Ovary (tissue), 3 donors: ENCODE data around the gene AUTS2.

Experiments
- POLR2A ChIP-seq: fragments of 450-650 bp; IDR thresholded peaks from one replicate; pipeline ENCODE4 v1.6.1; 2017; ENCODE audit warnings: antibody characterized with exemption, mild to moderate bottlenecking, moderate library complexity
- TF ChIP-seq, protein P1 (sequence below), 3 donors: fragments of 450-650 bp in 2 of 3; fragments of 200-600 bp in 1 of 3; IDR thresholded peaks; one replicate each; pipeline versions ENCODE4 v1.5.1 to v1.8.0; 2016 to 2022; ENCODE audit warnings: antibody characterized with exemption in 3 of 3, mild to moderate bottlenecking in 1 of 3
- donor health status: DM: no; HTN: no; CAD: no.

- no peak for TF ChIP-seq POLR2A
- TF ChIP-seq, protein P1, sequence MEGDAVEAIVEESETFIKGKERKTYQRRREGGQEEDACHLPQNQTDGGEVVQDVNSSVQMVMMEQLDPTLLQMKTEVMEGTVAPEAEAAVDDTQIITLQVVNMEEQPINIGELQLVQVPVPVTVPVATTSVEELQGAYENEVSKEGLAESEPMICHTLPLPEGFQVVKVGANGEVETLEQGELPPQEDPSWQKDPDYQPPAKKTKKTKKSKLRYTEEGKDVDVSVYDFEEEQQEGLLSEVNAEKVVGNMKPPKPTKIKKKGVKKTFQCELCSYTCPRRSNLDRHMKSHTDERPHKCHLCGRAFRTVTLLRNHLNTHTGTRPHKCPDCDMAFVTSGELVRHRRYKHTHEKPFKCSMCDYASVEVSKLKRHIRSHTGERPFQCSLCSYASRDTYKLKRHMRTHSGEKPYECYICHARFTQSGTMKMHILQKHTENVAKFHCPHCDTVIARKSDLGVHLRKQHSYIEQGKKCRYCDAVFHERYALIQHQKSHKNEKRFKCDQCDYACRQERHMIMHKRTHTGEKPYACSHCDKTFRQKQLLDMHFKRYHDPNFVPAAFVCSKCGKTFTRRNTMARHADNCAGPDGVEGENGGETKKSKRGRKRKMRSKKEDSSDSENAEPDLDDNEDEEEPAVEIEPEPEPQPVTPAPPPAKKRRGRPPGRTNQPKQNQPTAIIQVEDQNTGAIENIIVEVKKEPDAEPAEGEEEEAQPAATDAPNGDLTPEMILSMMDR (IDR thresholded peaks at IDR 0.05), result no peak
Measured at GRCh38 chr7:70701991-70702390, 1103.7 kb downstream of the AUTS2 start.
